Frontal cortex (tissue), 4 donors: Measurements from ENCODE around the gene GARRE1. TPM values are rescaled to one million over a fixed set of nuclear protein-coding genes. Genes with fewer than 3 reads are reported as not detected.
"Not testable (repeated sequence)": the region's sequence is repeated elsewhere in the genome, so short reads cannot be mapped to it uniquely, and the experiment has no call there.

Experiments used
- DNase-seq, 2 donors: peaks; one replicate each; pipeline ENCODE4 v3.0.0; 2012; ENCODE audit warnings: low spot score in 2 of 2
- FAIRE-seq: peaks from 2 replicates; lab custom pipeline; 2012; peaks lifted over from hg19 to GRCh38; lab: Jason Lieb, UNC
- total RNA-seq: library from RNA; depleted of rRNA; stranded (reverse); fragments of >200 nt; gene quantifications from one replicate; pipeline ENCODE4 v1.2.3, GENCODE V29; 2014
- donor health status: control.
- donor health status: control.
- donor health status: control.

The GARRE1 gene
- total RNA-seq, 1 donor from 2014 or later: 17.1 TPM

GRCh38 chr19:34281444-34281843, 27.1 kb downstream of the GARRE1 start:
- DNase-seq, FAIRE-seq: not testable (repeated sequence)

GRCh38 chr19:34282611-34283519, 28.5 kb downstream of the GARRE1 start:
- no peak for FAIRE-seq
- no peak for DNase-seq

GRCh38 chr19:34284505-34284904, 30.2 kb downstream of the GARRE1 start:
- DNase-seq: no peak
- FAIRE-seq: no peak

GRCh38 chr19:34287662-34288140, 33.3 kb downstream of the GARRE1 start:
- DNase-seq: no peak
- FAIRE-seq: no peak

- DNase-seq (no peak), FAIRE-seq (no peak)
Measured at GRCh38 chr19:34288381-34288780, 34.0 kb downstream of the GARRE1 start.

GRCh38 chr19:34291235-34291634, 36.9 kb downstream of the GARRE1 start:
- DNase-seq: no peak
- FAIRE-seq: no peak

GRCh38 chr19:34295103-34295502, 40.7 kb downstream of the GARRE1 start:
- FAIRE-seq: no peak
- DNase-seq: no peak

GRCh38 chr19:34298891-34299520, 44.7 kb downstream of the GARRE1 start:
- FAIRE-seq (no peak), DNase-seq (no peak)

- DNase-seq: no peak
- FAIRE-seq: no peak
Measured at GRCh38 chr19:34299576-34299975, 45.2 kb downstream of the GARRE1 start.

- no peak for FAIRE-seq
- DNase-seq: no peak
Measured at GRCh38 chr19:34300380-34300779, 46.0 kb downstream of the GARRE1 start.

GRCh38 chr19:34300962-34301361, 46.6 kb downstream of the GARRE1 start:
- FAIRE-seq (no peak), DNase-seq (no peak)

Other genes starting within 250 kb of the GARRE1 start
- 68.1 TPM for gene LSM14A, start 82.0 kb upstream of the GARRE1 start, total RNA-seq
- gene GPI, start 110.6 kb downstream of the GARRE1 start, total RNA-seq: 98.2 TPM
- 22.4 TPM for gene PDCD2L, start 149.8 kb downstream of the GARRE1 start, total RNA-seq
- gene UBA2, start 173.8 kb downstream of the GARRE1 start, total RNA-seq: 187 TPM
- 20.4 TPM for gene WTIP, start 227.2 kb downstream of the GARRE1 start, total RNA-seq